GM21717 (cell line): ENCODE results near the gene CHCHD6.

ENCODE experiments used
- ATAC-seq: cut with Tn5 transposase; IDR thresholded peaks from one replicate; pipeline ENCODE4 v1.9.1; 2021; ENCODE audit warnings: mild to moderate bottlenecking, moderate library complexity; ENCODE audit not compliant: unreplicated experiment

Gene CHCHD6

DNA sequence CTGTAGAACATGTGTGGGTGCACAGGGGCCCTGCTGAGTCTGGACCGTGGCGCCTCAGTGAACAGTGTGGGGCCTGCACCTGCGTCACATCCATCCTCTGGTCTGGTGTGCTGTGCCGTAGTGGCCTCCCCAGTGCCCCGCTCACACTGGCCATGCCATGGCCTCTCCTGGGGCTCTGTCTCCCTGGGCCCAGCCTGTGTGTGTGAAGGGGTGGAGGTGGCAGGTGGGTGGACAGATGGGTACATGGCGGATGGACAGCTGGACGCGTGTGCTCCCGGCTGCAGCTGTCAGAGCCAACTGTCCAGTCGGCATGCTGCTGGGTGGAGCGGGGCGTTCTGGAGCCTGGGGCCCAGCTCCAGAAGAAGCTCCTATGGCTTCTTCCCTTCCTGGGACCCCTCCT lies 296.7 kb downstream of the CHCHD6 start:
- ATAC-seq: no peak

DNA sequence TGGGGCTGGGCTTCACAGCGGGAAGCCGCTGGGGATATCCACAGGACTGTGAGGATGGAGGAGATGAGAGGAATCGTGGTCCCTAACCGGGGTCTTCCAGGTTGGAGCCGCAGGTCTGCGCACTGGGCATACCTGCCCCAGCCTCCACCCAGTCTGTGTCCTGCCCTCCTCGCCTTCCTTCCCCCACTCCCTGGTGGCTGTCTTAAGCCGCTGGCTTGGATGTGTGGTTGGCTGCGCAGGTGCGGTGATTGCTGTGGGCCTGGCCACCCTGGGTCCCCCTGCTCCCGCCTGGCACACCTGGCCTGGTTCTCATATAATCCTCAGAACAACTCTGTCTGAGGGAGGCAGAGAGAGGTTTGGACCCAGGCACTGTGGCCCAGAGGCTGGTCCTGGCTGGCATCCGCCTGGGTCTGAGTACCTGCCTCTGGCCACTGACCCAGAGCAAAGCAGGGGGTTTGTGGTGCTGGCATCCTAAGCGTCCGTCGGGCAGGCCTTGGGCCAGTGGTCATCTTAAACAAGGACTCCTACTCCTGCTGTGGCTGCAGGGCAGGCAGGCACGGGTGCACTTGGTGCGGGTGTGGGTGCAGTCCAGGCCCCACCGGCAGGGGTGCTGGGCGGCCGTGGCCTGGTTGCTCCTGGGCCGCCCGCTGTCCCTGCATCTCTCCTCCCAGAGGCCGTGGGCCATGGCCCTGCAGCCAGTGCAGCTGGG lies 297.6 kb downstream of the CHCHD6 start:
- ATAC-seq: no peak

DNA sequence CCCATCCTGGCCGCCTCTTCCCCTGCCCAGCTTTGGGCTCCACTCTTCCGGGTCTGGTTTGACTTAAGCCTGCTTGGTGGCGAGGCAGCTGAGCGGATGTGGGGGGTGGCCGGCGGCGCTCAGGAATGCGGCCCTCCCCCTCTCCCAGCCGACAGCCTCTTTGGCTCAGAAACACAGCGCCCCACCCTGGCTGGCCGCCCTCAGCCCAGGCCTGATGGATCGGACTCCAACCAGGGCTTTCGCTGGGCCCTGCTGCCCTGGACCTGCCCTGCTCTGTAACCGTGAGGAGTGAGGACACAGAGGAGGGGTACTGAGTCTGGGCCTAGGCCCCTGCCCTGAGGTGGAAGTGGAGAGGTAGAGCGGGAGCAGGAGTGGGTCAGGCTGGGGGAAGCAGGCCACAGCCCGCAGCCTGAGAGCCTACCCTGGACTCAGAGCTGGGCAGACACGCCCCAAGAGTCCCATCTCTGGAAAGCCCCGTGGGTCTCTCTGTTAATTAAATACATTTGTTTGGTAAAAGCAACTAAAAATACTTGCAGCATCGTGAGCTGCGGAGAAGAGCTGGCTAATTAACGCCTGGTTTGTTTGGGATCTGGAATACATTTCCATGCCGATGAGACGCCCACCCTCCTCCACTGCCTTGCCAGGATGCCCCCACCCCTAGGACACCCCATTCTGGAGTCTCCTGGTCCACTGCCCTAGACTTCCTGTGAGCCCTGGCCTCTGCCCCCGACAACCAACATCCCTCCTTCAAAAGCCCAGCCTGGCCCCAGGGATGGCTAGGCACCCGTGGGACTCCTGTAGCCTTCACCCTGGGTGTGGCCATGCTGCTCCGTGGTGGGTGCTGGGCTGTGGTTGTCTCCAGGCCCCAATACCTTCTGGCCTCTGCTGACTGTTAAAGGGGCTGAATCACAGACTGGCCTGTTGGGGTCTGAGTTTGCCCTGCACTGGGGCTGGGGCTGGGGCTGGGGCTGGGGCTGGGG lies 298.4 kb downstream of the CHCHD6 start:
- ATAC-seq: no peak

DNA sequence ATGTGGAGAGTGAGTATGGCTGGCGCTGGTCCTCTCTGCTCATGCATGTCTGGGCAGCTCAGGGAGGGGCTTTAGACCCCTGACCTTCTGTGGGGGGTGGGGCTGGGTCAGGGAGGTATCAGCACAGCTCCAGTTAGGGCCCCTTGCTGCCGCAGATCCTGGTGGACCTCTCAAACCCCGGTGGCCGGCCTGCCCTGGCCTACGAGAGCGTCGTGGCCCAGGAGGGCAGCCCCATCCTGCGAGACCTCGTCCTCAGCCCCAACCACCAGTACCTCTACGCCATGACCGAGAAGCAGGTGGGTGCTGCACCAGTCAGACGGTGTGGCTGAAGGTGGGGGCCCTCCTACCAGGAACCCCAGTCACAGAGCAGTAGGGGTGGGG lies 299.1 kb downstream of the CHCHD6 start:
- ATAC-seq: no peak

DNA sequence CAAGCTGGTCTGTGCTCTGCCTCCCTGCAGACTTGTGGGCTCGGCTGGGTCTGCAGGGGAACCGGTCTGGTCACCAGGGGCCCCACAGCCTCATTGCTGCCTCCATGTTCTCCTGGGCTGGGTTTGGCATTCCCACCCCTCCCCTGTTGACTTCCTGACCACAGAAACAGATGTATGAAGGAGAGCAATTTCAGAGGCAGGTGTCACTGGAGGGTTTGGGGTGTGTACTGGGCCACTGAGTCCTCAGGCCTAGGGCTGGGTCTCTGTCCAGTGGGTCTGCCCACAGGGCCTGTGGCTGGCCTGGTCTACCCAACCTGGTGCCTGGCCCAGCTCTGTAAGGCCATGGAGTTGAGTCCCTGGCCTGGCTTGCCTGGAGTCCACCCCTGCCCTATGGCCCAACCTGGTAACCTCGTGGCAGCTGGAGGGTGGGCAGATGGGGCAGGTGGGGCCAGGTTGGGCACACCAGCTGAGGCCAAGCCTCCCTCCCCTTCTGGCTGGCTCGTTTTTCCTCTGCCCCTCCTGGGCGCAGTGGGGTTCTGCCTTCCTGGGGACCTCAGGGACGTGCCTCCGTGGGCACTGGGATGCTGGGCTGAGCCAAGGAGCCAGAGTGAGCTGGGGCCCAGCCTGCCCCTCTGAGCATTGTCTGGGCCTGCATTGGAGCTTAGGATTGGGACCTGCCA lies 299.7 kb downstream of the CHCHD6 start:
- ATAC-seq: no peak

DNA sequence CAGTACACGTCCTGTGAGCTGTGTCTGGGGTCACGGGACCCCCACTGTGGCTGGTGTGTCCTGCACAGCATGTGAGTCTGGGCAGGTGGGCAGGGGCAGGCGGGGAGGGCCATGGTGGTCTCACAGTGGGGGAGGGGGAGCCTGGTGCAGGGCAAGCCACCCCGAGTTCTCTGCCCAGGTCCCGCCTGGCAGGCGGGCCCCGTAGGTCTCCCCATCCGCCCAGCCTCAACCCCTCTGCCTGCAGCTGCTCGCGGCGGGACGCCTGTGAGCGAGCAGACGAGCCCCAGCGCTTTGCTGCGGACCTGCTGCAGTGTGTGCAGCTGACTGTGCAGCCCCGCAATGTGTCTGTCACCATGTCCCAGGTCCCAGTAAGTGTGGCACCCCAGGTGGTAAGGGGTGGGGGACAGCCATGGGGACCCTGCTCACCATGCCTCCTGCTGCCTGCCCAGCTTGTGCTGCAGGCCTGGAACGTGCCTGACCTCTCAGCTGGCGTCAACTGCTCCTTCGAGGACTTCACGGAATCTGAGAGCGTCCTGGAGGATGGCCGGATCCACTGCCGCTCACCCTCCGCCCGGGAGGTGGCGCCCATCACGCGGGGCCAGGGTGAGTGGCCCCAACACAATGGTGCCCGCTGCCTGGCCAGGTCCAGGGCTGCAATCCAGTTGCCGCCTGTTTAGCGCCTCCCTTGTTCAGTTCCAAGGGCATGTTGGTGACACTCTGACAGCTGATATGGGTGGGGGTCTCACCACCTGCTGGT lies 300.8 kb downstream of the CHCHD6 start:
- ATAC-seq: no peak

DNA sequence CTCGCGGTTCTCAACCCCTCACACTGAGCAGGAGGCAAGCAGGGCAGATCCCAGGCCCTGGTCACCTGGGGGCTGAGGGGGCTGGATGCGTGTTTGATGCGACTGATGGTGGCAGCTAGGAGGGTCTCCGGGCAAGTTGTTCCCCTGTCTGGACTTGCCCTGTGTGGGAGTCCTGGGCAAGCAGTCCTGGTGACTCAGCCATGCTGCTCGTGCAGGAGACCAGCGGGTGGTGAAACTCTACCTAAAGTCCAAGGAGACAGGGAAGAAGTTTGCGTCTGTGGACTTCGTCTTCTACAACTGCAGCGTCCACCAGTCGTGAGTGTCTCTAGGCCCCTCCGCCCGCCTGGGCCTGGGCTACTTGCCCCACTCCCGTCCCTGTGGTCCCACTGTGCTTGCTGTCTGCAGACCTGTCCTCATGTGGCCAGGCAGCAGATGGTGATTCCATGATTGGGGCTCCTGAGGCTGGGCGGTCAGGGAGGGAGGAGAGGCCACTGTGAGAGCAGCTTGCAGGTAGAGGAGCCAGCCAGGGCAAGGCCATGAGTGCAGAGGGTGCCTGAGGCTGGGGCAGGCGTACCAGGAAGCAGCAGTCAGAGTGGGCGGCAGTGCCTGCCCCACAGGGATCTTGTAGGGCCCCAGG lies 301.9 kb downstream of the CHCHD6 start:
- ATAC-seq: no peak

DNA sequence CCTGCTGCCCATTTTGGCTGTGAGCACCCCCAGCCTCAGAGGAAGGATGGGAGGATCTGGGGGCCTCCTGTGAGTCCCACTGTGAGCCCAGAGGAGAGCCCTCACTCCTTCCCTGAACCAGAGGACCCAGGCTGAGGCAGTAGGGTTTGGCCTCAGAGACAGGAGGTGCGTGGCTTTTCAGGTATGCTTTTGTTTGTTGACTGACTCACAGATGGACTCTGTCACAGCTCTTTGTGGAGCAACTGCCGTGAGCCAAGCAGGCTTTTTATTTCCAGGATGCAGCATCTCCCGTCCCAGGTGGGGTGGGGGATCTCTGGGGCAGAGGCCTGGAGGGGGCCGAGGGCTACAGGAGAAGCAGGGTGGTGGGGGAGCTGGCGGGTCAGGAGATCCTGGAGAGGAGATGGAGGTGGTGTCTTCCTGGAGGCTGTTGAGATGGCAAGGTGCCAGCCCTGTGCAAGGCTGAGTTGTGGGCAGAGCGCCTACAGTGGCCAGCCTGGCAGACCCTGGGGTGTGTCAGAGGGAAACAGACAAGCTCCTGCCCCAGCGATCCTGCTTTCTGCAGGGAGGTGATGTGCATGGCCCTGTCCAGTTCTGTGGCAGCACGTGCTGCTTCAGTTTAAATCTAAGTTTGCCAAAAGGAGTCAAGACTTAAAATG lies 302.9 kb downstream of the CHCHD6 start:
- ATAC-seq: no peak

DNA sequence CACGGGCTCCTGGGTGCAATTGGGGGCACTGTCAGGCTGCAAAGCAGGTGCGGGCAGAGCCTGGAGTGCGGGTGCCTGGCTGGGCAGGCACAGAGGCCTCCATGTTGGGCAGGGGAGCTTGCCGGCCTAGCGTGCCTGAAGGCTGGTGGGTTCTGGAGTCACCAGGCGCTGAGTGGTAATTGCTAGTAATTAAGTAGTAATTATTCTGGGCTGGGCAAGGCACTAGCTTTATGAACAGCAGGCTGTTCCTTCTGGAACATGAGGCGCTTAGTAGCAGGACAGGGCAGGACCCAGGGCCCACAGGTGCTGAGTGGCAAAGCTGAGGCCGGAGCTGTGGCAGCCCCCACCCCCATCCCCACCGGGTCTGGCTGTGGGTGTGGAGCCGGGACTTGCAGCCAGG lies 304.2 kb downstream of the CHCHD6 start:
- no peak for ATAC-seq

DNA sequence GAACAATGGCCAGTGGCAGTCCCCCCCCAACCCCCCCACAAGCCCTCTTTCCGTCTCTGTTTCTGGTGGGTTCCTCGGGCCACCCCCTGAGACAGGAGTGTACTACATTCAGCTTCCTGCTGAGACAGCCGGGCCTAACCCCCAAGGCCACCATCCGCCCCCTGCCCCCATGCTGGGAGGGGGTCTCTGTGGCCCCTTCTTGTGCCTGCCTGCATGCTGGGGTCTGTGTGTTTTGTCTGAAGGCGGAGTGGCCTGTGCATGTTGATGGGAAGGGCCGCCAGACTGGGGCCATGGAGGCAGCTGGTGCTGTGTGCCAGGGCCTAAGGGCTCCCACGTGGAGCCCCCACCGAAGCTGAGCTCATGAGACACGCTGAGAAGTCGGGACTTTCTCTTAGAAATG lies 305.5 kb downstream of the CHCHD6 start:
- ATAC-seq: no peak
